Measurements from ENCODE around the gene STK32A.

DNA sequence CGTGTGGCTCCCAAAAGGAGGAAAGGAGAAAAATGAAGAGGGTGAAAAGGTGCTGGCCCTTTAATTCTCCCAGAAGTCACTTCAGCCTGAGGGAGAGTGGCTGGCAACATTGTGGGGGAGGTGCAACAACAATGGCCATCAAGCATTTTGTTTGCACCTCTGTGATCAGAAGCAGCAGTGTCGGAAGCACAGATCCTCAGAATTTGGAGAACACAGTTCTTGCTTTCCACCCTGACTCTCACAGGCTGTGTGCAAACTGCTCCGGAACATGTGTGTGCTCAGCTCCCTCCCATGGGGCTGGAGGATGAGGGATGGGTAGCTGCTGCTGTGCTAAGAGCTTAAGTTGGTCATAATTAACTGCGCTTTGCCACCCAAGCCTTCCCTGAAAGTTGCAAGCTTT is 147.9 kb downstream of the STK32A start:
- TF ChIP-seq, protein P1, sequence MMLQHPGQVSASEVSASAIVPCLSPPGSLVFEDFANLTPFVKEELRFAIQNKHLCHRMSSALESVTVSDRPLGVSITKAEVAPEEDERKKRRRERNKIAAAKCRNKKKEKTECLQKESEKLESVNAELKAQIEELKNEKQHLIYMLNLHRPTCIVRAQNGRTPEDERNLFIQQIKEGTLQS (IDR thresholded peaks at IDR 0.05) = no peak
- TF ChIP-seq, protein P1 (CRISPR knock-in tag; conservative IDR thresholded peaks at IDR 0.05) = no peak
- TF ChIP-seq TAF1 (IDR thresholded peaks at IDR 0.05; ENCODE audit: control insufficient read depth, extremely low read depth, insufficient read depth, low read length, severe bottlenecking) (no peak), POLR2A (conservative IDR thresholded peaks at IDR 0.05) (no peak), ZNF324 (CRISPR knock-in tag; IDR thresholded peaks at IDR 0.05) (no peak)
- TF ChIP-seq, protein P2, sequence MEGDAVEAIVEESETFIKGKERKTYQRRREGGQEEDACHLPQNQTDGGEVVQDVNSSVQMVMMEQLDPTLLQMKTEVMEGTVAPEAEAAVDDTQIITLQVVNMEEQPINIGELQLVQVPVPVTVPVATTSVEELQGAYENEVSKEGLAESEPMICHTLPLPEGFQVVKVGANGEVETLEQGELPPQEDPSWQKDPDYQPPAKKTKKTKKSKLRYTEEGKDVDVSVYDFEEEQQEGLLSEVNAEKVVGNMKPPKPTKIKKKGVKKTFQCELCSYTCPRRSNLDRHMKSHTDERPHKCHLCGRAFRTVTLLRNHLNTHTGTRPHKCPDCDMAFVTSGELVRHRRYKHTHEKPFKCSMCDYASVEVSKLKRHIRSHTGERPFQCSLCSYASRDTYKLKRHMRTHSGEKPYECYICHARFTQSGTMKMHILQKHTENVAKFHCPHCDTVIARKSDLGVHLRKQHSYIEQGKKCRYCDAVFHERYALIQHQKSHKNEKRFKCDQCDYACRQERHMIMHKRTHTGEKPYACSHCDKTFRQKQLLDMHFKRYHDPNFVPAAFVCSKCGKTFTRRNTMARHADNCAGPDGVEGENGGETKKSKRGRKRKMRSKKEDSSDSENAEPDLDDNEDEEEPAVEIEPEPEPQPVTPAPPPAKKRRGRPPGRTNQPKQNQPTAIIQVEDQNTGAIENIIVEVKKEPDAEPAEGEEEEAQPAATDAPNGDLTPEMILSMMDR (IDR thresholded peaks at IDR 0.05 in 2 of 3, conservative IDR thresholded peaks at IDR 0.05 in 1 of 3; ENCODE audit: insufficient read depth in 2 of 3, low read depth in 1 of 3, low read length in 3 of 3) = no peak
- TF ChIP-seq, protein P3, sequence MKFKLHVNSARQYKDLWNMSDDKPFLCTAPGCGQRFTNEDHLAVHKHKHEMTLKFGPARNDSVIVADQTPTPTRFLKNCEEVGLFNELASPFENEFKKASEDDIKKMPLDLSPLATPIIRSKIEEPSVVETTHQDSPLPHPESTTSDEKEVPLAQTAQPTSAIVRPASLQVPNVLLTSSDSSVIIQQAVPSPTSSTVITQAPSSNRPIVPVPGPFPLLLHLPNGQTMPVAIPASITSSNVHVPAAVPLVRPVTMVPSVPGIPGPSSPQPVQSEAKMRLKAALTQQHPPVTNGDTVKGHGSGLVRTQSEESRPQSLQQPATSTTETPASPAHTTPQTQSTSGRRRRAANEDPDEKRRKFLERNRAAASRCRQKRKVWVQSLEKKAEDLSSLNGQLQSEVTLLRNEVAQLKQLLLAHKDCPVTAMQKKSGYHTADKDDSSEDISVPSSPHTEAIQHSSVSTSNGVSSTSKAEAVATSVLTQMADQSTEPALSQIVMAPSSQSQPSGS (CRISPR knock-in tag; IDR thresholded peaks at IDR 0.05) = no peak
- TF ChIP-seq, protein P4, sequence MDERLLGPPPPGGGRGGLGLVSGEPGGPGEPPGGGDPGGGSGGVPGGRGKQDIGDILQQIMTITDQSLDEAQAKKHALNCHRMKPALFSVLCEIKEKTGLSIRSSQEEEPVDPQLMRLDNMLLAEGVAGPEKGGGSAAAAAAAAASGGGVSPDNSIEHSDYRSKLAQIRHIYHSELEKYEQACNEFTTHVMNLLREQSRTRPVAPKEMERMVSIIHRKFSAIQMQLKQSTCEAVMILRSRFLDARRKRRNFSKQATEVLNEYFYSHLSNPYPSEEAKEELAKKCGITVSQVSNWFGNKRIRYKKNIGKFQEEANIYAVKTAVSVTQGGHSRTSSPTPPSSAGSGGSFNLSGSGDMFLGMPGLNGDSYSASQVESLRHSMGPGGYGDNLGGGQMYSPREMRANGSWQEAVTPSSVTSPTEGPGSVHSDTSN (CRISPR knock-in tag; IDR thresholded peaks at IDR 0.05; ENCODE audit: low read depth) = no peak
- TF ChIP-seq, protein P4 (tag; conservative IDR thresholded peaks at IDR 0.05; ENCODE audit: low read depth) = no peak
- TF ChIP-seq, protein P5, sequence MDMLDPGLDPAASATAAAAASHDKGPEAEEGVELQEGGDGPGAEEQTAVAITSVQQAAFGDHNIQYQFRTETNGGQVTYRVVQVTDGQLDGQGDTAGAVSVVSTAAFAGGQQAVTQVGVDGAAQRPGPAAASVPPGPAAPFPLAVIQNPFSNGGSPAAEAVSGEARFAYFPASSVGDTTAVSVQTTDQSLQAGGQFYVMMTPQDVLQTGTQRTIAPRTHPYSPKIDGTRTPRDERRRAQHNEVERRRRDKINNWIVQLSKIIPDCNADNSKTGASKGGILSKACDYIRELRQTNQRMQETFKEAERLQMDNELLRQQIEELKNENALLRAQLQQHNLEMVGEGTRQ (CRISPR knock-in tag; IDR thresholded peaks at IDR 0.05) = no peak
